Lung (tissue), 13 donors: ENCODE measurements around the gene RDH14. TPM values are rescaled to one million over a fixed set of nuclear protein-coding genes. Genes with fewer than 3 reads are reported as not detected.

Experiments used
- ATAC-seq: fragments of 200-7000 bp; cut with Tn5 transposase; one replicate; pipeline ENCODE4 v1.9.1; 2020; ENCODE audit warnings: moderate number of reproducible peaks; ENCODE audit not compliant: insufficient read depth, low FRiP score
- DNase-seq, 3 donors: peaks; one replicate each; pipeline ENCODE4 v3.0.0-alpha.2; 2013 to 2017
- H3K27ac ChIP-seq, 2 donors: one replicate each; pipeline ENCODE4 v1.5.1; 2013; ENCODE audit warnings: mild to moderate bottlenecking in 2 of 2, moderate library complexity in 2 of 2, control low read depth in 1 of 2, inconsistent platforms in 1 of 2, low read depth in 1 of 2, low read length in 1 of 2
- H3K27me3 ChIP-seq, 3 donors: one replicate each; pipeline ENCODE4 v1.5.1; 2013; ENCODE audit warnings: low read length in 2 of 3; ENCODE audit not compliant: control insufficient read depth in 3 of 3, insufficient read depth in 3 of 3
- H3K36me3 ChIP-seq, 4 donors: one replicate each; pipeline ENCODE4 v1.5.1; 2013; ENCODE audit warnings: low read length in 4 of 4, mild to moderate bottlenecking in 1 of 4, moderate library complexity in 1 of 4; ENCODE audit not compliant: control insufficient read depth in 4 of 4, insufficient read depth in 4 of 4
- H3K4me1 ChIP-seq, 5 donors: one replicate each; pipeline ENCODE4 v1.5.1; 2013; ENCODE audit warnings: low read length in 5 of 5, mild to moderate bottlenecking in 2 of 5, moderate library complexity in 1 of 5; ENCODE audit not compliant: control insufficient read depth in 5 of 5, insufficient read depth in 5 of 5
- H3K4me3 ChIP-seq: one replicate; pipeline ENCODE4 v1.5.1; 2013; ENCODE audit warnings: mild to moderate bottlenecking, control low read depth, moderate library complexity
- H3K9ac ChIP-seq, 2 donors: one replicate each; pipeline ENCODE4 v1.5.1; 2013; ENCODE audit warnings: low read length in 2 of 2, control low read depth in 1 of 2; ENCODE audit not compliant: insufficient read depth in 1 of 2
- H3K9me3 ChIP-seq, 4 donors: one replicate each; pipeline ENCODE4 v1.5.1; 2013; ENCODE audit warnings: low read length in 3 of 4, mild to moderate bottlenecking in 1 of 4, moderate library complexity in 1 of 4; ENCODE audit not compliant: control insufficient read depth in 4 of 4, insufficient read depth in 3 of 4
- CTCF ChIP-seq: IDR thresholded peaks from 2 replicates; pipeline ENCODE4 v1.5.1; 2012; ENCODE audit warnings: mild to moderate bottlenecking; ENCODE audit errors: control extremely low read depth, extremely low read depth
- WGBS, 2 donors: extraction: QIAGEN DNeasy Blood & Tissue Kit; methylation state at CpG; one replicate each; pipeline ENCODE4 v1.1.7; 2013; 5-methylcytosine and 5-hydroxymethylcytosine counted together
- polyA plus RNA-seq, 2 donors: library from polyadenylated mRNA; stranded (reverse); fragments of 200-250 nt; gene quantifications; one replicate each; pipeline ENCODE4 v1.2.1, GENCODE V29; 2013
- small RNA-seq: library from RNA; depleted of rRNA; stranded (forward); fragments of <200 nt; gene quantifications from one replicate; pipeline ENCODE3, GENCODE V24; 2014; ENCODE audit warnings: low replicate concordance
- total RNA-seq, 2 donors: library from RNA; depleted of rRNA in 1 of 2; stranded (reverse); fragments of >200 nt in 1 of 2; gene quantifications; one replicate each; pipeline ENCODE4 v1.2.1, GENCODE V29; 2014 to 2021
- donor health status: control.
- donor health status: control.
- donor health status: Bipolar disorder and iron deficiency.
- donor health status: healthy.
- donor health status: DM: yes; HTN: yes; CAD: no.

The RDH14 gene
- total and polyA plus RNA-seq, 4 donors: 15.6 to 26.9 (median 19.4) TPM

GRCh38 chr2:18506883-18507509 is 53.5 kb downstream of the RDH14 start:
- peaks cover 0 to 9% (median 0%) of the 10 kb centered on the region in 5 donors for H3K4me1 ChIP-seq
- no peak overlapping the region for H3K9ac ChIP-seq
- no peaks in the 10 kb centered on the region for H3K27me3 ChIP-seq
- H3K27ac ChIP-seq: no peak overlapping the region
- H3K9me3 ChIP-seq: no peaks in the 10 kb centered on the region
- DNase-seq (no peak), ATAC-seq (no peak)
- TF ChIP-seq CTCF: no peak
- no peaks in the 10 kb centered on the region for H3K36me3 ChIP-seq
- no peak overlapping the region for H3K4me3 ChIP-seq
- WGBS, 2 donors: 62 to 81% methylated on average over 8 of the region's 8 CpGs

GRCh38 chr2:18505703-18506341 is 54.6 kb downstream of the RDH14 start:
- ATAC-seq (no peak), DNase-seq (no peak)
- Histone ChIP-seq H3K27me3 (no peaks in the 10 kb centered on the region), H3K4me3 (no peak overlapping the region), H3K27ac (no peak overlapping the region), H3K36me3 (no peaks in the 10 kb centered on the region), H3K9me3 (no peaks in the 10 kb centered on the region), H3K4me1 (peaks cover 0 to 9% (median 0%) of the 10 kb centered on the region in 5 donors), H3K9ac (no peak overlapping the region)
- 60 to 64% methylated on average over 4 of the region's 4 CpGs for WGBS, 2 donors
- no peak for TF ChIP-seq CTCF

Small RNA genes within 50 kb of the gene (small RNA-seq; reads per million reads assigned to genes)
- not detected for gene RNU6-1215P

Other genes starting within 250 kb of the RDH14 start
- not detected for gene NT5C1B, start 28.9 kb upstream of the RDH14 start, total RNA-seq
- gene NT5C1B, start 28.9 kb upstream of the RDH14 start, polyA plus RNA-seq: not detected